Activated T-cell treated with anti-CD3 and anti-CD28 coated beads, Interleukin-2, amount 50 U/mL, for 24 hours (primary cell): ENCODE measurements around the gene CDC42EP2.
"Not testable (repeated sequence)": the region's sequence is repeated elsewhere in the genome, so short reads cannot be mapped to it uniquely, and the experiment has no call there.

Experiments used
- DNase-seq: peaks from one replicate; pipeline ENCODE4 v3.0.0-alpha.2; 2020
- H3K27ac Mint-ChIP-seq: 2 replicates; pipeline ENCODE4 v1.8.0; 2020; ENCODE audit warnings: mild to moderate bottlenecking, mixed read lengths
- H3K27me3 Mint-ChIP-seq: 2 replicates; pipeline ENCODE4 v1.8.0; 2020; ENCODE audit warnings: mixed read lengths
- H3K36me3 Mint-ChIP-seq: 2 replicates; pipeline ENCODE4 v1.8.0; 2020; ENCODE audit warnings: low read depth, mixed read lengths
- H3K4me1 Mint-ChIP-seq: 2 replicates; pipeline ENCODE4 v1.8.0; 2020; ENCODE audit warnings: low read depth, mixed read lengths
- H3K4me3 Mint-ChIP-seq: 2 replicates; pipeline ENCODE4 v1.8.0; 2020; ENCODE audit warnings: mild to moderate bottlenecking, moderate library complexity, mixed read lengths
- H3K9me3 Mint-ChIP-seq: 2 replicates; pipeline ENCODE4 v1.8.0; 2020; ENCODE audit warnings: mixed read lengths

The CDC42EP2 gene

GRCh38 chr11:65321828-65322485 is 7.3 kb downstream of the CDC42EP2 start:
- Mint-ChIP-seq H3K4me3 (no peak overlapping the region), H3K9me3 (no peaks in the 10 kb centered on the region), H3K36me3 (peaks cover 2% of the 10 kb centered on the region), H3K4me1 (no peaks in the 10 kb centered on the region), H3K27me3 (peaks cover 3% of the 10 kb centered on the region), H3K27ac (no peak overlapping the region)
- DNase-seq = no peak

DNA sequence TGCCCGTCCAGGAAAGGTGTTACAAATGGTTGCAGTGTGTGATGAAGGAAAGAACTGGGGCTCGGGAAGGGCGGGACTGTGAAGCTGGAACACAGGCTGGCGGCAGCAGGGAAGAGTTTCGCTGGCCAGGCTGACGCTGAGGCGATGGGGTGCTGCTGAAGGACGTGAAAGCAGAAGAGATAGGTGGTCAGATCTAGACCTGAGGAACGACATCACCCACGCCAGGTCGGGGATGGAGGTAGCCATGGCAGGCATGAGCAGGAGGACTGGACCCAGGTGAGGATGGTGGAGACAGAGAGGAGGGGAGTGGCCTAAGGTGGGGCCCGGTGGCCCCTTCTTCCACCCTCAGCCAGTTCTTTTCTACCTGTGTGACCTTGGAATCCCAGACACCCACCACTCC is 9.1 kb downstream of the CDC42EP2 start:
- Mint-ChIP-seq H3K4me1 (no peaks in the 10 kb centered on the region), H3K9me3 (no peaks in the 10 kb centered on the region), H3K27ac (no peak overlapping the region), H3K4me3 (no peak overlapping the region), H3K27me3 (peaks cover 3% of the 10 kb centered on the region), H3K36me3 (peaks cover 2% of the 10 kb centered on the region)
- no peak for DNase-seq

GRCh38 chr11:65325435-65325834 is 10.8 kb downstream of the CDC42EP2 start:
- Mint-ChIP-seq H3K4me1 (peaks cover 8% of the 10 kb centered on the region), H3K27me3 (peaks cover 3% of the 10 kb centered on the region), H3K9me3 (no peaks in the 10 kb centered on the region), H3K27ac (no peak overlapping the region), H3K4me3 (no peak overlapping the region), H3K36me3 (peaks cover 2% of the 10 kb centered on the region)
- DNase-seq = no peak

- no peak for DNase-seq
- Mint-ChIP-seq H3K9me3 (no peaks in the 10 kb centered on the region), H3K4me1 (peaks cover 8% of the 10 kb centered on the region), H3K4me3 (no peak overlapping the region), H3K27ac (no peak overlapping the region), H3K27me3 (peaks cover 3% of the 10 kb centered on the region), H3K36me3 (no peaks in the 10 kb centered on the region)
Measured at GRCh38 chr11:65327021-65327420, 12.4 kb downstream of the CDC42EP2 start.

DNA sequence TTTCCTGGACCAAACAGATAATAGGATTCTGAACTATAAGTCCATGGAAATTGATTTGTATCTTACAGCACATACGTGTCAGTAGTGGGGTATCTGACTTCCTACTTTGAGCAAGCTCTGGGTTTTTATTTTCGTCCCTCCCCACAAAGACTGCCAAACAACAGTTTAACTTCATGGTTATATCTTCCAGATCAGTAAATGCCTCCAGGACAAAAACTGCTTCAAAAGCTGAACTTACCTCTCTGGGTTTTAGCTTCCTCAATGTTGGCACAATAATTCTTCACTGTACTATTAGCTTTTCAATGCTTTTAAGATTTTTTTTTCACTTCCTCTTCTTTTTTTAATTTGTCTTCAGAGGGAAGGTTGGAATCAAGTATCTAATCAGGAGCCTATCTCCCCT is 14.8 kb downstream of the CDC42EP2 start:
- Mint-ChIP-seq H3K36me3 (peaks cover 8% of the 10 kb centered on the region), H3K9me3 (no peaks in the 10 kb centered on the region), H3K4me1 (peaks cover 11% of the 10 kb centered on the region), H3K27ac (no peak overlapping the region), H3K27me3 (no peaks in the 10 kb centered on the region), H3K4me3 (no peak overlapping the region)
- no peak for DNase-seq

DNA sequence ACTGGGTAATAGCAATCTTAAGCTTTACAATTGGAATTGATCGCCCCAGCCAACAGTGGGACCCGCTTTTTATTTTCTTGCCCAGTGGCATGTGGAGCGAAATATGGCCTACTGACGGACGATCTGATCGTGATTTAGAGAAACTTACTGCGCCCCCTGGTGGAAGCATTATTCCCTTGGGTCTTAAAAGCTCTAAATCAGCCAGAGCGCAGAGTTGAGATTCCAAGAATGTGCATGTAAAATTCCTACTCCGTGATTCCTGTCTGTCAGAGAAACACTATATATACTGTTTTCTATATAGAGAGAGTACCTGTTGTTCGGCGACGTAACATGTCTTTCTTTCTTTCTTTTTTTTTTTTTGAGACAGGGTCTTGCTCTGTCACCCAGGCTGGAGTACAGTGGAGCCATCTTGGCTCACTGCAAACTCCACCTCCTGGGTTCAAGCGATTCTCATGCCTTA is 15.3 kb downstream of the CDC42EP2 start:
- H3K4me1 Mint-ChIP-seq = peaks cover 16% of the 10 kb centered on the region
- no peaks in the 10 kb centered on the region for H3K9me3 Mint-ChIP-seq
- peaks cover 13% of the 10 kb centered on the region for H3K36me3 Mint-ChIP-seq
- DNase-seq = peak; percentile 79
- H3K27me3 Mint-ChIP-seq = no peaks in the 10 kb centered on the region
- no peak overlapping the region for H3K4me3 Mint-ChIP-seq
- H3K27ac Mint-ChIP-seq = peak overlapping the region; percentile 23

- Mint-ChIP-seq H3K27ac (no peak overlapping the region), H3K9me3 (no peaks in the 10 kb centered on the region), H3K36me3 (peaks cover 19% of the 10 kb centered on the region), H3K27me3 (no peaks in the 10 kb centered on the region), H3K4me1 (peaks cover 22% of the 10 kb centered on the region), H3K4me3 (no peak overlapping the region)
- DNase-seq = no peak
Measured at GRCh38 chr11:65330544-65330943, 15.9 kb downstream of the CDC42EP2 start.

- not testable (repeated sequence) for H3K27ac Mint-ChIP-seq, H3K27me3 Mint-ChIP-seq, H3K9me3 Mint-ChIP-seq, DNase-seq, H3K4me3 Mint-ChIP-seq
- Mint-ChIP-seq H3K36me3 (peaks cover 26% of the 10 kb centered on the region), H3K4me1 (peaks cover 27% of the 10 kb centered on the region)
Measured at GRCh38 chr11:65332591-65332990, 17.9 kb downstream of the CDC42EP2 start.

- Mint-ChIP-seq H3K4me3 (peak overlapping the region; percentile 90), H3K9me3 (no peaks in the 10 kb centered on the region), H3K27me3 (no peaks in the 10 kb centered on the region), H3K27ac (peak overlapping the region; percentile 85), H3K36me3 (peaks cover 41% of the 10 kb centered on the region), H3K4me1 (peaks cover 38% of the 10 kb centered on the region)
- no peak for DNase-seq
Measured at GRCh38 chr11:65334696-65335295, 20.1 kb downstream of the CDC42EP2 start.

GRCh38 chr11:65338676-65339075 is 24.0 kb downstream of the CDC42EP2 start:
- Mint-ChIP-seq H3K9me3 (no peaks in the 10 kb centered on the region), H3K4me1 (peaks cover 36% of the 10 kb centered on the region), H3K27me3 (no peaks in the 10 kb centered on the region), H3K4me3 (no peak overlapping the region), H3K27ac (peak overlapping the region; percentile 35), H3K36me3 (peaks cover 74% of the 10 kb centered on the region)
- DNase-seq = no peak

DNA sequence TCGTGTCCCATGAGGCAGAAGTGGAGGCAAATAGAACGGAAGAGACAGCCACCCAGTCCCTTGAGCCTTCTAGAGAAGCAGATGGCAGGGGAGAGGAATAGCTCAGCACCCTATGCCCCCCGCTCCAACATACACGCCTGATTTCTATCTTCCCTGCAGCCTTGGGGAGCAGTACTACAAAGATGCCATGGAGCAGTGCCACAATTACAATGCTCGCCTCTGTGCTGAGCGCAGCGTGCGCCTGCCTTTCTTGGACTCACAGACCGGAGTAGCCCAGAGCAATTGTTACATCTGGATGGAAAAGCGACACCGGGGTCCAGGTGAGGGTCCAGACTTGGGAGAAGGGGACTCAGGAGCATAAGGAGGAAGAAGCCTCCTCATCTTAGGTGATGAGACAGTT is 25.6 kb downstream of the CDC42EP2 start:
- Mint-ChIP-seq H3K4me1 (peaks cover 28% of the 10 kb centered on the region), H3K36me3 (peaks cover 77% of the 10 kb centered on the region)

GRCh38 chr11:65341856-65342255 is 27.2 kb downstream of the CDC42EP2 start:
- no peak for DNase-seq
- Mint-ChIP-seq H3K4me1 (peaks cover 22% of the 10 kb centered on the region), H3K9me3 (no peaks in the 10 kb centered on the region), H3K36me3 (peaks cover 82% of the 10 kb centered on the region), H3K4me3 (no peak overlapping the region), H3K27ac (no peak overlapping the region), H3K27me3 (no peaks in the 10 kb centered on the region)

More for the DNA sequence above, 25.6 kb downstream of the CDC42EP2 start:
- peak overlapping the region; percentile 69 for H3K27ac Mint-ChIP-seq
- no peaks in the 10 kb centered on the region for H3K27me3 Mint-ChIP-seq
- no peak overlapping the region for H3K4me3 Mint-ChIP-seq
- H3K9me3 Mint-ChIP-seq = no peaks in the 10 kb centered on the region
- DNase-seq = no peak

- no peak for DNase-seq
- Mint-ChIP-seq H3K36me3 (peaks cover 64% of the 10 kb centered on the region), H3K4me3 (no peak overlapping the region), H3K27ac (peak overlapping the region; percentile 67), H3K9me3 (no peaks in the 10 kb centered on the region), H3K4me1 (peaks cover 17% of the 10 kb centered on the region), H3K27me3 (no peaks in the 10 kb centered on the region)
Measured at GRCh38 chr11:65351511-65351910, 36.8 kb downstream of the CDC42EP2 start.

GRCh38 chr11:65352783-65353182 is 38.1 kb downstream of the CDC42EP2 start:
- no peaks in the 10 kb centered on the region for H3K9me3 Mint-ChIP-seq
- no peaks in the 10 kb centered on the region for H3K27me3 Mint-ChIP-seq
- no peak overlapping the region for H3K4me3 Mint-ChIP-seq
- no peak for DNase-seq
- H3K36me3 Mint-ChIP-seq = peaks cover 57% of the 10 kb centered on the region
- H3K4me1 Mint-ChIP-seq = peaks cover 17% of the 10 kb centered on the region
- peak overlapping the region; percentile 57 for H3K27ac Mint-ChIP-seq

DNA sequence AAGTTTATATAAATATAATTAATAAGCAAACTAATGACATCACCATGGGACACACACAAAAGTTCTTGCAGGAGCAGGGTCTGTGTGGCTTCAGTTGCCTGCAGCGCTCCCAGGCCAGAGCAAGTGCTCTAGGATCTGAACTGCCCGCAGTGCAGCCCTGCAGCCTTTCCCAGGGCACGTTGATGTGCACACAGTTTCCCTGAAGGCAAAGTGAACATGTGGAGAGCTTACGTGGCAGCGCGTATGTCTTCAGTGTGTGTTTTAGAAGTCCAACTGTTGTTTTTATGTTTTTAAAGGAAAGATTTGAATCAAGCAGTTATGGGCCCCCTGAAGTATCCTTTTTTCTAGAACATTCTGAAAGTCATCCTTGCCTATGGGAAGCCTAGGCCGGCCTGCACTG is 38.7 kb downstream of the CDC42EP2 start:
- Mint-ChIP-seq H3K4me1 (peaks cover 17% of the 10 kb centered on the region), H3K27me3 (no peaks in the 10 kb centered on the region), H3K9me3 (no peaks in the 10 kb centered on the region), H3K4me3 (peak overlapping the region; percentile 62), H3K27ac (peak overlapping the region; percentile 71), H3K36me3 (peaks cover 51% of the 10 kb centered on the region)
- no peak for DNase-seq
